ENCODE measurements around the gene ADARB1. TPM values are rescaled to one million over a fixed set of nuclear protein-coding genes. Genes with fewer than 3 reads are reported as not detected.

The ADARB1 gene
- total and polyA plus RNA-seq, 2 of the 8 experiments (the other 6 are each of a cell fraction or from before 2014, with no cell fraction given), result 4.7 to 14.9 TPM

DNA sequence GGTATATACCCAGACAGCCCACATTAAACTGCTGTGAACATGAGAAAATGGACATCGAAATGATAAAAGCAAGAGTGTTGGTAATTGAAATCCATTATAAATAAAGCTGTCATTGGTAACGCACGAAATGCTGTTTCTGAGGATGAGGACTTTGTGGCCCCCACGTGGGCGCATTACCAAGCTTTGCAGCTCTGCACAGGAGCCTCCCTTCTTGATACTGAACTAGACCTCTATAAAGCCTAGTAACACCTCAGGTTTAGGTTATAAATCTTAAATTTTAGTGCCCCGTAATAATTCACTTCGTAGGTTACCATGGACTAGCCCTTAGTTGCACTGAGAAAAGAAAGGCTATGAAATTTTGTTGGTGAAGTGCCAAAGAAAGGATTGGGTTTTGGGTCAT is 45.4 kb downstream of the ADARB1 start (continued):
- TF ChIP-seq, protein P1, sequence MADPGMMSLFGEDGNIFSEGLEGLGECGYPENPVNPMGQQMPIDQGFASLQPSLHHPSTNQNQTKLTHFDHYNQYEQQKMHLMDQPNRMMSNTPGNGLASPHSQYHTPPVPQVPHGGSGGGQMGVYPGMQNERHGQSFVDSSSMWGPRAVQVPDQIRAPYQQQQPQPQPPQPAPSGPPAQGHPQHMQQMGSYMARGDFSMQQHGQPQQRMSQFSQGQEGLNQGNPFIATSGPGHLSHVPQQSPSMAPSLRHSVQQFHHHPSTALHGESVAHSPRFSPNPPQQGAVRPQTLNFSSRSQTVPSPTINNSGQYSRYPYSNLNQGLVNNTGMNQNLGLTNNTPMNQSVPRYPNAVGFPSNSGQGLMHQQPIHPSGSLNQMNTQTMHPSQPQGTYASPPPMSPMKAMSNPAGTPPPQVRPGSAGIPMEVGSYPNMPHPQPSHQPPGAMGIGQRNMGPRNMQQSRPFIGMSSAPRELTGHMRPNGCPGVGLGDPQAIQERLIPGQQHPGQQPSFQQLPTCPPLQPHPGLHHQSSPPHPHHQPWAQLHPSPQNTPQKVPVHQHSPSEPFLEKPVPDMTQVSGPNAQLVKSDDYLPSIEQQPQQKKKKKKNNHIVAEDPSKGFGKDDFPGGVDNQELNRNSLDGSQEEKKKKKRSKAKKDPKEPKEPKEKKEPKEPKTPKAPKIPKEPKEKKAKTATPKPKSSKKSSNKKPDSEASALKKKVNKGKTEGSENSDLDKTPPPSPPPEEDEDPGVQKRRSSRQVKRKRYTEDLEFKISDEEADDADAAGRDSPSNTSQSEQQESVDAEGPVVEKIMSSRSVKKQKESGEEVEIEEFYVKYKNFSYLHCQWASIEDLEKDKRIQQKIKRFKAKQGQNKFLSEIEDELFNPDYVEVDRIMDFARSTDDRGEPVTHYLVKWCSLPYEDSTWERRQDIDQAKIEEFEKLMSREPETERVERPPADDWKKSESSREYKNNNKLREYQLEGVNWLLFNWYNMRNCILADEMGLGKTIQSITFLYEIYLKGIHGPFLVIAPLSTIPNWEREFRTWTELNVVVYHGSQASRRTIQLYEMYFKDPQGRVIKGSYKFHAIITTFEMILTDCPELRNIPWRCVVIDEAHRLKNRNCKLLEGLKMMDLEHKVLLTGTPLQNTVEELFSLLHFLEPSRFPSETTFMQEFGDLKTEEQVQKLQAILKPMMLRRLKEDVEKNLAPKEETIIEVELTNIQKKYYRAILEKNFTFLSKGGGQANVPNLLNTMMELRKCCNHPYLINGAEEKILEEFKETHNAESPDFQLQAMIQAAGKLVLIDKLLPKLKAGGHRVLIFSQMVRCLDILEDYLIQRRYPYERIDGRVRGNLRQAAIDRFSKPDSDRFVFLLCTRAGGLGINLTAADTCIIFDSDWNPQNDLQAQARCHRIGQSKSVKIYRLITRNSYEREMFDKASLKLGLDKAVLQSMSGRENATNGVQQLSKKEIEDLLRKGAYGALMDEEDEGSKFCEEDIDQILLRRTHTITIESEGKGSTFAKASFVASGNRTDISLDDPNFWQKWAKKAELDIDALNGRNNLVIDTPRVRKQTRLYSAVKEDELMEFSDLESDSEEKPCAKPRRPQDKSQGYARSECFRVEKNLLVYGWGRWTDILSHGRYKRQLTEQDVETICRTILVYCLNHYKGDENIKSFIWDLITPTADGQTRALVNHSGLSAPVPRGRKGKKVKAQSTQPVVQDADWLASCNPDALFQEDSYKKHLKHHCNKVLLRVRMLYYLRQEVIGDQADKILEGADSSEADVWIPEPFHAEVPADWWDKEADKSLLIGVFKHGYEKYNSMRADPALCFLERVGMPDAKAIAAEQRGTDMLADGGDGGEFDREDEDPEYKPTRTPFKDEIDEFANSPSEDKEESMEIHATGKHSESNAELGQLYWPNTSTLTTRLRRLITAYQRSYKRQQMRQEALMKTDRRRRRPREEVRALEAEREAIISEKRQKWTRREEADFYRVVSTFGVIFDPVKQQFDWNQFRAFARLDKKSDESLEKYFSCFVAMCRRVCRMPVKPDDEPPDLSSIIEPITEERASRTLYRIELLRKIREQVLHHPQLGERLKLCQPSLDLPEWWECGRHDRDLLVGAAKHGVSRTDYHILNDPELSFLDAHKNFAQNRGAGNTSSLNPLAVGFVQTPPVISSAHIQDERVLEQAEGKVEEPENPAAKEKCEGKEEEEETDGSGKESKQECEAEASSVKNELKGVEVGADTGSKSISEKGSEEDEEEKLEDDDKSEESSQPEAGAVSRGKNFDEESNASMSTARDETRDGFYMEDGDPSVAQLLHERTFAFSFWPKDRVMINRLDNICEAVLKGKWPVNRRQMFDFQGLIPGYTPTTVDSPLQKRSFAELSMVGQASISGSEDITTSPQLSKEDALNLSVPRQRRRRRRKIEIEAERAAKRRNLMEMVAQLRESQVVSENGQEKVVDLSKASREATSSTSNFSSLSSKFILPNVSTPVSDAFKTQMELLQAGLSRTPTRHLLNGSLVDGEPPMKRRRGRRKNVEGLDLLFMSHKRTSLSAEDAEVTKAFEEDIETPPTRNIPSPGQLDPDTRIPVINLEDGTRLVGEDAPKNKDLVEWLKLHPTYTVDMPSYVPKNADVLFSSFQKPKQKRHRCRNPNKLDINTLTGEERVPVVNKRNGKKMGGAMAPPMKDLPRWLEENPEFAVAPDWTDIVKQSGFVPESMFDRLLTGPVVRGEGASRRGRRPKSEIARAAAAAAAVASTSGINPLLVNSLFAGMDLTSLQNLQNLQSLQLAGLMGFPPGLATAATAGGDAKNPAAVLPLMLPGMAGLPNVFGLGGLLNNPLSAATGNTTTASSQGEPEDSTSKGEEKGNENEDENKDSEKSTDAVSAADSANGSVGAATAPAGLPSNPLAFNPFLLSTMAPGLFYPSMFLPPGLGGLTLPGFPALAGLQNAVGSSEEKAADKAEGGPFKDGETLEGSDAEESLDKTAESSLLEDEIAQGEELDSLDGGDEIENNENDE (IDR thresholded peaks at IDR 0.05; ENCODE audit: insufficient replicate concordance, low read length), result no peak
- TF ChIP-seq TCF12 (IDR thresholded peaks at IDR 0.05; ENCODE audit: low read depth, low read length), result no peak
- no peak for TF ChIP-seq E2F6 (IDR thresholded peaks at IDR 0.05)
- no peak for TF ChIP-seq HDAC6 (IDR thresholded peaks at IDR 0.05; ENCODE audit: low read depth, low read length)

All from H1 (cell line).